H1 (cell line): Measurements from ENCODE around the gene TAAR8. TPM values are rescaled to one million over a fixed set of nuclear protein-coding genes. Genes with fewer than 3 reads are reported as not detected.

Experiments
- CTCF ChIA-PET: fragments of 300-600 bp; sonication (Branson Sonifier 250); formaldehyde crosslinking; loops from one replicate; lab custom pipeline; 2021; ENCODE audit not compliant: partially characterized antibody; lab: Charles Lee
- POLR2A ChIA-PET: fragments of 300-600 bp; sonication (Branson Sonifier 250); formaldehyde crosslinking; loops from one replicate; lab custom pipeline; 2021; ENCODE audit warnings: inconsistent platforms; ENCODE audit not compliant: partially characterized antibody; lab: Charles Lee
- DNase-seq, 2 experiments: peaks; one replicate each; pipeline versions ENCODE4 v3.0.0 to v3.0.0-alpha.2; 2010 to 2022; ENCODE audit warnings: low spot score in 2 of 2, low read depth in 1 of 2, mixed read lengths in 1 of 2
- FAIRE-seq: peaks from 2 replicates; lab custom pipeline; 2011; peaks lifted over from hg19 to GRCh38; lab: Jason Lieb, UNC
- H2AFZ ChIP-seq: 2 replicates; pipeline ENCODE4 v1.8.1; 2012; ENCODE audit warnings: low read length, inconsistent platforms
- H2AK5ac ChIP-seq: 2 replicates; pipeline ENCODE4 v1.6.1; 2013; ENCODE audit warnings: low read depth, low read length
- H2BK120ac ChIP-seq: replicated peaks from 2 replicates; pipeline ENCODE3; 2013; ENCODE audit warnings: low read depth, low read length, inconsistent platforms
- H2BK12ac ChIP-seq: 2 replicates; pipeline ENCODE4 v1.6.1; 2013; ENCODE audit warnings: low read depth, low read length
- H2BK15ac ChIP-seq: 2 replicates; pipeline ENCODE4 v1.6.1; 2013; ENCODE audit warnings: low read length
- H2BK20ac ChIP-seq: 2 replicates; pipeline ENCODE4 v1.6.1; 2013; ENCODE audit warnings: low read length
- H2BK5ac ChIP-seq: 2 replicates; pipeline ENCODE4 v1.6.1; 2013; ENCODE audit warnings: low read depth, low read length
- H3K14ac ChIP-seq: 2 replicates; pipeline ENCODE4 v1.6.1; 2013; ENCODE audit warnings: inconsistent platforms; ENCODE audit not compliant: insufficient read length
- H3K18ac ChIP-seq: 2 replicates; pipeline ENCODE4 v1.6.1; 2013; ENCODE audit warnings: low read length; ENCODE audit errors: extremely low read depth
- H3K23ac ChIP-seq: 2 replicates; pipeline ENCODE4 v1.6.1; 2013; ENCODE audit warnings: inconsistent platforms; ENCODE audit not compliant: insufficient read length
- H3K23me2 ChIP-seq: 2 replicates; pipeline ENCODE4 v1.6.1; 2013; ENCODE audit warnings: low read depth, low read length
- H3K27ac ChIP-seq: 2 replicates; pipeline ENCODE4 v1.6.1; 2011; ENCODE audit warnings: low read depth, low read length, inconsistent platforms
- H3K27me3 ChIP-seq, 4 experiments: replicated peaks in 1 of 4; 1 replicate in 1 of 4; 2 replicates in 3 of 4; pipeline versions ENCODE4 v1.6.1 to v1.8.1; 2011 to 2013; ENCODE audit warnings: low read length in 3 of 4, mild to moderate bottlenecking in 3 of 4, inconsistent platforms in 2 of 4, mixed read lengths in 2 of 4, moderate library complexity in 1 of 4; ENCODE audit not compliant: control insufficient read depth in 3 of 4, insufficient read depth in 3 of 4; ENCODE audit errors: extremely low read depth in 1 of 4
- H3K36me3 ChIP-seq, 4 experiments: 2 replicates each; pipeline versions ENCODE4 v1.6.1 to v1.8.1; 2011 to 2013; ENCODE audit warnings: mild to moderate bottlenecking in 4 of 4, low read length in 3 of 4, moderate library complexity in 2 of 4, control low read depth in 1 of 4, inconsistent platforms in 1 of 4; ENCODE audit not compliant: insufficient read depth in 4 of 4, control insufficient read depth in 2 of 4
- H3K4ac ChIP-seq: replicated peaks from 2 replicates; pipeline ENCODE3; 2013; ENCODE audit warnings: low read length, low read depth, mixed read lengths, inconsistent platforms; ENCODE audit not compliant: insufficient read length
- H3K4me1 ChIP-seq, 4 experiments: replicated peaks in 1 of 4; 1 replicate in 1 of 4; 2 replicates in 3 of 4; pipeline versions ENCODE4 v1.6.1 to v1.8.1; 2011 to 2013; ENCODE audit warnings: low read length in 3 of 4, inconsistent platforms in 2 of 4, mixed read lengths in 1 of 4; ENCODE audit not compliant: insufficient read depth in 4 of 4, control insufficient read depth in 3 of 4
- H3K4me2 ChIP-seq, 2 experiments: 2 replicates each; pipeline versions ENCODE4 v1.6.1 to v1.8.1; 2011 to 2013; ENCODE audit warnings: low read depth in 2 of 2, low read length in 2 of 2, control low read depth in 1 of 2, inconsistent platforms in 1 of 2, mild to moderate bottlenecking in 1 of 2; ENCODE audit not compliant: insufficient read depth in 1 of 2
- H3K4me3 ChIP-seq, 4 experiments: fragments of 200-600, 300-600 bp in 1 of 4; sonication (generic), shearing (Covaris generic), sonication (Bioruptor Twin) in 1 of 4; 2 replicates each; pipeline versions ENCODE4 v1.5.1 to v1.8.1; 2011 to 2016; ENCODE audit warnings: low read length in 4 of 4, low read depth in 3 of 4, control low read depth in 2 of 4, inconsistent platforms in 2 of 4, mild to moderate bottlenecking in 2 of 4, mixed read lengths in 1 of 4, moderate library complexity in 1 of 4; ENCODE audit not compliant: insufficient read depth in 2 of 4; ENCODE audit errors: extremely low read depth in 1 of 4
- H3K56ac ChIP-seq: replicated peaks from 2 replicates; pipeline ENCODE3; 2013; ENCODE audit warnings: low read depth, mild to moderate bottlenecking, mixed read lengths, low read length, inconsistent platforms; ENCODE audit not compliant: insufficient read length
- H3K79me1 ChIP-seq: 2 replicates; pipeline ENCODE4 v1.6.1; 2013; ENCODE audit warnings: low read depth, low read length, control low read depth
- H3K79me2 ChIP-seq, 2 experiments: 2 replicates each; pipeline versions ENCODE4 v1.6.1 to v1.8.1; 2012 to 2013; ENCODE audit warnings: low read length in 2 of 2, mild to moderate bottlenecking in 2 of 2, inconsistent platforms in 1 of 2; ENCODE audit not compliant: insufficient read depth in 2 of 2, control insufficient read depth in 1 of 2
- H3K9ac ChIP-seq, 4 experiments: replicated peaks in 1 of 4; 1 replicate in 1 of 4; 2 replicates in 3 of 4; pipeline versions ENCODE4 v1.6.1 to v1.8.1; 2011 to 2013; ENCODE audit warnings: low read depth in 3 of 4, low read length in 3 of 4, control low read depth in 2 of 4, mild to moderate bottlenecking in 2 of 4, moderate library complexity in 2 of 4, inconsistent platforms in 1 of 4; ENCODE audit errors: extremely low read depth in 1 of 4
- H3K9me3 ChIP-seq, 2 experiments: 2 replicates each; pipeline versions ENCODE4 v1.6.1 to v1.8.1; 2012 to 2013; ENCODE audit warnings: mild to moderate bottlenecking in 2 of 2, moderate library complexity in 2 of 2, control low read depth in 1 of 2, inconsistent platforms in 1 of 2, low read depth in 1 of 2, low read length in 1 of 2, mixed read lengths in 1 of 2; ENCODE audit not compliant: insufficient read depth in 2 of 2
- H4K20me1 ChIP-seq, 2 experiments: replicated peaks in 1 of 2; 2 replicates each; pipeline versions ENCODE3 to v1.8.1; 2011 to 2013; ENCODE audit warnings: inconsistent platforms in 2 of 2, low read length in 2 of 2, mild to moderate bottlenecking in 1 of 2; ENCODE audit not compliant: insufficient read depth in 2 of 2, control insufficient read depth in 1 of 2
- H4K5ac ChIP-seq: 2 replicates; pipeline ENCODE4 v1.6.1; 2013; ENCODE audit warnings: low read length, low read depth, mixed read lengths, inconsistent platforms; ENCODE audit not compliant: insufficient read length
- H4K8ac ChIP-seq: 2 replicates; pipeline ENCODE4 v1.8.0; 2013; ENCODE audit warnings: mild to moderate bottlenecking, moderate library complexity, low read length, inconsistent platforms; ENCODE audit not compliant: insufficient read depth; ENCODE audit errors: extremely low read depth
- H4K91ac ChIP-seq: replicated peaks from 2 replicates; pipeline ENCODE3; 2013; ENCODE audit warnings: low read length, mixed read lengths, inconsistent platforms; ENCODE audit not compliant: insufficient read length
- BACH1 ChIP-seq: IDR thresholded peaks from 2 replicates; pipeline ENCODE4 v1.6.1; 2012; ENCODE audit warnings: low read length, improper control_type of control experiment
- BRCA1 ChIP-seq: IDR thresholded peaks from 2 replicates; pipeline ENCODE4 v1.6.1; 2012; ENCODE audit warnings: low read depth, low read length, improper control_type of control experiment
- CBX5 ChIP-seq: fragments of 300-800, 300-1000 bp; sonication (generic); IDR thresholded peaks from 2 replicates; pipeline ENCODE4 v1.7.1; 2016; ENCODE audit warnings: antibody characterized with exemption, low read length, low read depth
- CHD1 ChIP-seq: IDR thresholded peaks from 2 replicates; pipeline ENCODE4 v1.6.1; 2012; ENCODE audit warnings: low read depth, low read length, improper control_type of control experiment
- CTBP2 ChIP-seq: IDR thresholded peaks from 2 replicates; pipeline ENCODE4 v1.7.0; 2011; ENCODE audit warnings: borderline replicate concordance, mild to moderate bottlenecking, moderate library complexity, mixed read lengths, low read length; ENCODE audit not compliant: insufficient read depth, insufficient read length
- HDAC2 ChIP-seq, 2 experiments: fragments of 300-600 bp in 1 of 2; sonication (generic) in 1 of 2; IDR thresholded peaks; 2 replicates each; pipeline ENCODE4 v1.6.1; 2011 to 2012; ENCODE audit warnings: low read depth in 2 of 2, low read length in 2 of 2, mild to moderate bottlenecking in 2 of 2, moderate library complexity in 2 of 2, borderline replicate concordance in 1 of 2, inconsistent platforms in 1 of 2
- HDAC6 ChIP-seq: IDR thresholded peaks from one replicate; pipeline ENCODE4 v1.7.1; 2012; ENCODE audit warnings: low read depth, mild to moderate bottlenecking, inconsistent platforms, low read length, moderate library complexity
- PHF8 ChIP-seq: fragments of 200-600 bp; sonication (generic); conservative IDR thresholded peaks from 2 replicates; pipeline ENCODE4 v1.7.1; 2012; ENCODE audit warnings: low read depth, mild to moderate bottlenecking, inconsistent platforms, low read length, moderate library complexity
- POU5F1 ChIP-seq: IDR thresholded peaks from 2 replicates; pipeline ENCODE4 v1.6.1; 2011; ENCODE audit warnings: low read depth, mild to moderate bottlenecking, low read length, moderate library complexity
- RAD21 ChIP-seq, 2 experiments: IDR thresholded peaks in 1 of 2; conservative IDR thresholded peaks in 1 of 2; 2 replicates each; pipeline ENCODE4 v1.6.1; 2011; ENCODE audit warnings: low read depth in 2 of 2, low read length in 2 of 2, improper control_type of control experiment in 1 of 2, inconsistent platforms in 1 of 2, mild to moderate bottlenecking in 1 of 2, moderate library complexity in 1 of 2
- RFX5 ChIP-seq: IDR thresholded peaks from 2 replicates; pipeline ENCODE4 v1.6.1; 2011; ENCODE audit warnings: low read depth, low read length, improper control_type of control experiment, borderline replicate concordance
- SIRT6 ChIP-seq: IDR thresholded peaks from one replicate; pipeline ENCODE4 v1.7.1; 2012; ENCODE audit warnings: low read length, inconsistent platforms
- SP1 ChIP-seq: IDR thresholded peaks from 2 replicates; pipeline ENCODE4 v1.6.1; 2011; ENCODE audit warnings: low read depth, low read length
- SRF ChIP-seq: IDR thresholded peaks from 2 replicates; pipeline ENCODE4 v1.6.1; 2011; ENCODE audit warnings: mild to moderate bottlenecking, low read depth, low read length, moderate library complexity
- WGBS, 2 experiments: shearing (Covaris generic) in 1 of 2; methylation state at CpG; one replicate each; pipeline versions ENCODE4 v1.1.6 to v1.1.7; 2013 to 2015; ENCODE audit warnings: low lambda C conversion rate in 2 of 2, mixed read lengths in 2 of 2, inconsistent platforms in 1 of 2, low coverage in 1 of 2, missing lambda C conversion rate in 1 of 2; ENCODE audit not compliant: insufficient replicate concordance in 2 of 2, insufficient coverage in 1 of 2, insufficient read length in 1 of 2; ENCODE audit errors: extremely low coverage in 1 of 2, missing lambda C conversion rate in 1 of 2; 5-methylcytosine and 5-hydroxymethylcytosine counted together
- polyA plus RNA-seq, 7 experiments: library from polyadenylated mRNA; depleted of rRNA in 3 of 7; stranded (reverse) in 5 of 7; unstranded in 2 of 7; fragments of >200 nt in 5 of 7; fragments of 200-250 nt in 2 of 7; gene quantifications; 1 replicate in 5 of 7; 2 replicates in 1 of 7; 4 replicates in 1 of 7; pipeline versions ENCODE4 v1.2.1 to v1.2.3, GENCODE V29; 2011 to 2013; ENCODE audit warnings: missing spikeins in 2 of 7, mixed read lengths in 2 of 7
- total RNA-seq: library from RNA; stranded (reverse); fragmentation: NEBNext Ultra II Directional; extraction: Animal tissue kit (Norgen Biotek cat#: 25700); gene quantifications from 2 replicates; pipeline ENCODE4 v1.2.1, GENCODE V29; 2021

The TAAR8 gene
- total and polyA plus RNA-seq, 2 of the 8 experiments (the other 6 are each of a cell fraction or from before 2014, with no cell fraction given): not detected

DNA sequence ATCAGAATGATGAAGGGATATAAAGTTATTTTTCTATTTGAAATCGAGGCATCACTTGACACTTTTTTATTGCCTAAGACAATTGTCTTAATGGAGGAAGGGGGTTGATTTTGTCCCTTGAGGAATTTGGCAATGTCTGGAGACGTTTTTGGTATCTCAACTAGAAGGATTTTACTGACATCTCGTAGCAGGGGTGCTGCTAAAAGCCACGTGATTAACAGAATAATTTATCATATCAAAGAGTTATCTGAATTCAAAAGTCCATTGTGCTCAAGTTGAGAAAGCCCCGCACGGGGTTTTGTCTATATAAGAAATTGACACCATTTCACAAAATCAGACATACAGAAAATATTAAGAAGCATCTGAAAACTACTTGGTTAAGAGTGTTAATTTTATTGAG is 16.1 kb downstream of the TAAR8 start:
- no peak overlapping the region for H2BK12ac ChIP-seq
- POLR2A ChIA-PET: no interaction called here
- no peak overlapping the region for H2BK20ac ChIP-seq
- H3K27ac ChIP-seq: no peak overlapping the region
- H3K9ac ChIP-seq: no peak overlapping the region
- H3K79me2 ChIP-seq: no peaks in the 10 kb centered on the region
- H3K56ac ChIP-seq: no peak overlapping the region
- no peak overlapping the region for H3K4me2 ChIP-seq
- no peaks in the 10 kb centered on the region for H4K20me1 ChIP-seq
- no peak overlapping the region for H3K4me3 ChIP-seq
- H3K9me3 ChIP-seq: no peaks in the 10 kb centered on the region
- H3K27me3 ChIP-seq: no peaks in the 10 kb centered on the region
- H3K79me1 ChIP-seq: no peaks in the 10 kb centered on the region
- H3K14ac ChIP-seq: no peak overlapping the region
- H3K18ac ChIP-seq: no peak overlapping the region
- WGBS, 2 experiments: 72% methylated on average over 6 of the region's 6 CpGs; no CpG with 5 or more reads in 1 of the 2 experiments
- H3K36me3 ChIP-seq: no peaks in the 10 kb centered on the region
- no peak overlapping the region for H2BK5ac ChIP-seq
- no peak overlapping the region for H3K4ac ChIP-seq
- H3K23me2 ChIP-seq: no peaks in the 10 kb centered on the region
- no peak overlapping the region for H3K23ac ChIP-seq
- no peak overlapping the region for H4K91ac ChIP-seq
- no peak overlapping the region for H2AFZ ChIP-seq
- no peak overlapping the region for H4K5ac ChIP-seq
- DNase-seq (no peak), FAIRE-seq (no peak)
- no peak overlapping the region for H2BK15ac ChIP-seq
- no peak overlapping the region for H2BK120ac ChIP-seq
- CTCF ChIA-PET: no interaction called here
- no peak overlapping the region for H2AK5ac ChIP-seq
- H3K4me1 ChIP-seq: peaks cover 0 to 6% (median 1%) of the 10 kb centered on the region in 4 experiments; a peak in 5 of 7 replicates
- H4K8ac ChIP-seq: no peak overlapping the region
- TF ChIP-seq BRCA1 (no peak), CHD1 (no peak), BACH1 (no peak), HDAC6 (no peak), SRF (no peak), POU5F1 (no peak), RFX5 (no peak), CBX5 (no peak), PHF8 (no peak), SP1 (no peak), RAD21 (IDR thresholded peaks at IDR 0.05 in 1 of 2, conservative IDR thresholded peaks at IDR 0.05 in 1 of 2; ENCODE audit: low read depth in 2 of 2, low read length in 2 of 2) (no peak), SIRT6 (no peak), CTBP2 (no peak), HDAC2 (IDR thresholded peaks at IDR 0.05; ENCODE audit: borderline replicate concordance in 1 of 2, low read depth in 2 of 2, low read length in 2 of 2) (no peak)
